Amniotic epithelial cell (primary cell): Measurements from ENCODE around the gene MAPT.
"Not testable (repeated sequence)": the region's sequence is repeated elsewhere in the genome, so short reads cannot be mapped to it uniquely, and the experiment has no call there.

Experiments
- DNase-seq: peaks from one replicate; pipeline ENCODE4 v3.0.0-alpha.2; 2010; ENCODE audit warnings: low read depth

MAPT gene

DNA sequence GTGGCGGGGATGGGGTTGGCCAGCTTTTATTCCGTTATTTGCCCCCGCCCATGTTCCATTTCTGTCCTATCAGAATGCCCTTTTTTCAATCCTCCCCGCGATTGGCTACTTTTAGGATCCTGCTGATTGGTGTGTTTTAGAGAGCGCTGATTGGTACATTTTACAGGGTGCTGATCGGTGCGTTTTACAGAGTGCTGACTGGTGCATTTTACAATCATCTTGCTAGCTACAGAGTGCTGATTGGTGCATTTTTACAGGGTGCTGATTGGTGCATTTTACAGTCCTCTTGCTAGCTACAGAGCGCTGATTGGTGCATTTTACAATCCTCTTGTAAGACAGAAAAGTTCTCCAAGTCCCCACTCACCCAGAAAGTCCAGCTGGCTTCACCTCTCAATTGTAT, 32.2 kb upstream of the MAPT start:
- DNase-seq = not testable (repeated sequence)

DNA sequence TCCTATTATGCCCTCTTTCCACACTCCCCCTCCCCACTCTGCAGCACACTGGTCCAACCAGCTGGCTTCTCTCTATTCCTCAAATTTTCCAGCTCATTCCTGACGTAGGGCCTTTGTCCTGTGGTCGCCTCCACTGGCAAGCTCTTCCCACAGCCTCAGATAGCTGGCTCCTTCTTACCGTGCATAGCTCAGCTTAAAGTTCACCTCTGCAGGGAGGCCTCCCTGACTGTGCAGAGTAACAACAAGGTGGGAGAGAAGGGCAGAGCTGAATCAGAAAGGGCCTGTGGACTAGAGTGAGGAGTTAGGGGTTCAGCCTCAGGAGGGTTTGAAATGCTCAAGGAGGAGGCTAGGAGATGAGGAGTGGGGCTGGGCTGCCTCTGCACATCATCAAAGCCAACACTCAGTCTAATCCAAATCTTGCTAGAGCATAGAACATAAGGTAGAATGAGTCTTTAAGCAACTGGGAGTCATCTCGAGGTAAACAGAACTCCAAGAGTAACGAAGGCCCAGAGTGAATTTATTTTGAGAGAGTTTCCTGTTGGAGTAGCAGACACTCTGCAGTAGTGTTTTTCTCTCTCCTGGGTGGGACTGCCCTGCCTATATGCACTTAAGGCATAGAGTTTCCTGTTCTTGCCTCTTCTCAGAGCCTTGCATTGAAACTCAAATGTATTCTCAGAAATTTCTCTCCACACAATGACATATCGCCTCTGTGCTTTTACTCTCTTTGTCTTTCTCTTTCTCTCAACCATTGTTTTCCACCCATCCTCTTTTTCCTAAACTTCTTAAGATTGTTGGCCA, 30.3 kb upstream of the MAPT start:
- DNase-seq = no peak

DNA sequence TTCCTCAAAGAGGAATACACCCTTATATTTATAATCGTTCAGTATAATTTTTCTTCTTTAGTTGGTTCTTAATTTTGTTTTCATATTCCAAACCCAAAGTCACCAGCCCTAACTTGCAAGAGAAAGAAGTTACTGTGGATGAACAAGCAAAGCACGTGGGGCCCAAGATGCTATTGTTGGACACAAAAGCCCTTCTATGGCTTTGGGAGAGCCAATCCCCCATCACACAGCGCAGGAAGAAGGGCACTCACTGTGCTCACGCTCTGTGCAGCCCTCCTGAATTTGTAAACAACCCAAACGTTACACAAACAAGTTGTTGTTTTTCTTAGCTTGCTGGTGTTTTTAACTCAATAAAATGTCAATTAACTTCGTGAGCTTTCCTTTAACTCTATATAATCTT, 27.2 kb upstream of the MAPT start:
- no peak for DNase-seq

DNA sequence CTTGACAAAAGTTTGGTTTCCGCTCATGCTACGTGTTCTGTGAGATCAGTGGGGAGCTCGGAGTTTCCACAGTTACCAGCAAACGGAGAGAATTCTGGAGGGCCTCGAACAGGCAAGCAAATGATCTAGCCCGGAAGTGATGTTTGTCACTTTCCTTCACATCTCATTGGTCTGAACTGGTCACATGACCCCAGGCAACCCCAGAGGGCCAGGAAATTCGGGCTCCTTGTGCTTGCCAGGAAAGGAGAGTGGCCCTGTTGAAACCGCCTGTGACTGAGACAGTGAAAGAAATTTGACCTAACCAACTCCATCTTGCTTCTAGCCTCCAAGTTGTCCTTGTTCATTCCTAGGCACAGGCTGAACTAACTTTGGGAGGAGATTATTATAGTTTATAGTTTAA, 26.7 kb upstream of the MAPT start:
- no peak for DNase-seq

DNA sequence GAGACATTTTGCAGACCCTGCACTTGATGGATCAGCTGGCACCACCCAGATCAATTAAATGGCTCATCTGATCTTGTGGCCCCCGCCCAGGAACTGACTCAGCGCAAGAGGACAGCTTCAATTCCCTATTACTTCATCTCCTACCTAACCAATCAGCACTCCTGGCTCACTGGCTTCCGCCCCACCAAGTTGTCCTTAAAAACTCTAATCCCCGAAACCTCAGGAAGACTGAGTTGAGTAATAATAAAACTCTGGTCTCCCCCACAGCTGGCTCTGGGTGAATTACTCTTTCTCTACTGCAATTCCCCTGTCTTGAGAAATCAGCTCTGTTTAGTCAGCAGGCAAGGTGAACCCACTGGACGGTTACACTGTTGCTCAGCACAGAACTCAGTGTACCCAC, 26.1 kb upstream of the MAPT start:
- DNase-seq = peak; percentile 72

DNA sequence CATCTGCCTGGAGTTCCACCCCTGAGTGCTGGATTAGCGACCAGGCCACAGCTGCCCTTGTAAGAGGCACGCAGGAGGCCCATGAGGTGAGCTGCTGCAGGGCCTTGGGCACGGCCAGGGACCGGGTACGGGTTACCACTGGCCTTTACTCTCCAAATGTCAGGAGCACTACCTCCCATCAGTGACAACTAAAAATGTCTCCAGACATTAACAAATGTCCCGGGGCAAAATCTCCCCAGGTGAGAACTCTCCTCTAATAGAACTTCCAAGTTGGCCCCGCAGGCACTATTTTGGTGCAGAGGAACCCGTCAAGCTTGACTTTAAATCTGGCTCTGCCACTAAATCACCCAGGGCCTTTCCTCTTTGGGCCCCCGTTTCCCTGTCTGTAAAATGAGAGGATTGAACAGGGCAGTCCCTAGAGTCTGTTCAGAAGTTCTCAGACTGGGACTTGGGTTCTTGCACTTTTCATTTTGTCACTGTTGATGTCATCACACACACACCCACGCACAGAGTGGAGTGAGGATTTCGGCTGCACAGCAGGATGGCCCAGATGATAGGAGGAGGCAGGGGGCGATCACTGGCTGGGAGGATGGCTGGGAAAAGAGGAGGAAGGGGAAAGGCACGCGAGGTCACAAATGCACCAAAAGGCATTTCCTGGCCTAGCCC, 24.5 kb upstream of the MAPT start:
- DNase-seq = no peak

DNA sequence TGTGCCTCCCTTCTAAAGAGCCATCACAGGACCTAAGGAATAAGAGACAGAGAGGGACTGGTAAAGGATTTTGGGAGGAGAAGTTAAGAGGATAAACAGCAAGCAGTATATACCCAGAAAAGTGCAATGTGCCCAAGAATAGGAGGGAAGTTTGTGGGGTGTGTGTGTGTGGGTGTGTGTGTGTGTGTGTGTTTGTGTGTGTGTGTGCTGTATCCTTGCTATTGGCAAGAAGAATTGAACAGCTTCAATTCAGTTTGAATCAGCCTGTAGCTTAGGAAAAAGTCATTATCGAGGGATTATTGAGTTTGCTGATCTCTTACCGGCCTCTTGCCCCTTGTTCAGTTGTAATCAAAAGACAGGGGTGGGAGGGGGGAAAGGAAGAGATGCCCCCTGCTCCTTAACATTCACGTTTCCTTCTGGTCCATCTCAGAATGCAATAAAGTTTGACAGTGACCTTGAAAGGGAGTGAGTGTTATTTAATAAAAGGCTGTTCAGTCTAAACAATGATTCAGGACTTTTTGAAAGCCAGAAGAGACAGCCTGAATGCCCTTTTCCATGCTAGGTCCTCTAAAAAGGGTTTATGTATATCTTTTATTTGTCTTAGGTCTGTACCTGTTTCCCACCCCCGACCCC, 23.9 kb upstream of the MAPT start:
- no peak for DNase-seq

DNA sequence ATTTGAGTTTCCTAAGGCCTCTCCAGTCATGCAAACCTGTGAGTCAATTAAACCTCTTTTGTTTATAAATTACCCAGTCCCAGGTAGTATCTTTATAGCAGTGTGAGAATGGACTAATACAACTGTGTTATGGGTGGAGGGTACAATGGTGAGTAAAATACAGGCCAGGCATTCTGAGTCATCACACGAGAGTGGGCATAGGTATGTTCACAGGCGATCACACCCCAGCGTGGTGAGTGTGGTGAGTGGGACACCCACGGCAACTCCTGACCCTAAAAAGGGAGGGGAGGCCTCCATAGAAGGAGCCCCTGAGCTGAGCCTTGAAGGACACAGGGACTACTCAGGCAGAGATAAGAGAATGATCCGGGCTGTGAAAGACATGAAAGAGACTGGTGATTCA, 22.6 kb upstream of the MAPT start:
- no peak for DNase-seq

DNA sequence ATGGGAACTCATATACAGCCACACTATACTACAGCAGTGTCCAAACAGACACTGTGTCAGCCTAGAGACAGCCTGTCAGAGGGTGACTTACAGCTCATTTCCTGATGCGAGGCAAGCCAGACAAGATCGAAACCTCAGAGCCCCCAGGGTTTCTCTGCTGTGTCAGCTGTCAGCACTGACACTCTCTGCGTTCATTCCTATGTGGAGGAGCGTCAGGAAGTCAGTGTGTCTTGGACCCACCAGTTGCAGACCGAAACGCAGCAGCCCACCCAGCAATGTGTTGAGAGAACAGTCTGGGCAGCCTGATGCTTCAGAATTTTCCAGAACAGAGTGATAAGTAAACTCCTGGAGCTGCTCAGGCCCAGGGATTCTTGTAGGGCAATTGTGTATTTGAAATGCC, 20.6 kb upstream of the MAPT start:
- no peak for DNase-seq

DNA sequence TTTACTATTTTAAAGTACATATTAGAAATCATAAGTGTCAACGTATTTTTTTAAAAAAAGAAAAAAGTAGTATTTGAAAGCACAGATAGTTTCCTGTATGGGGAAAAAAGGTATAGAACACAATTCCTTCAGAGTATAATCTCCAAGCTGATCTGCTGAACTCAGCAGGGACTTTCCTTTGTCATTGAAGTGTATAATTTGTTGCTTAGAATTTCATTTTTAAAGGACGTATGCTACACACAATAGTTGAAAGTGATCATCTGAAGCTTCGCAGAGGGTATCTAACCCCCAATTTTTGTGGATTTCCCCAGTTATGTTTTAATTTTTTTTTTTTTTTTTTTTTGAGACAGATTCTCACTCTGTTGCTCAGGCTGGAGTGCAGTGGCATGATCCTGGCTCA, 20.2 kb upstream of the MAPT start:
- no peak for DNase-seq

DNA sequence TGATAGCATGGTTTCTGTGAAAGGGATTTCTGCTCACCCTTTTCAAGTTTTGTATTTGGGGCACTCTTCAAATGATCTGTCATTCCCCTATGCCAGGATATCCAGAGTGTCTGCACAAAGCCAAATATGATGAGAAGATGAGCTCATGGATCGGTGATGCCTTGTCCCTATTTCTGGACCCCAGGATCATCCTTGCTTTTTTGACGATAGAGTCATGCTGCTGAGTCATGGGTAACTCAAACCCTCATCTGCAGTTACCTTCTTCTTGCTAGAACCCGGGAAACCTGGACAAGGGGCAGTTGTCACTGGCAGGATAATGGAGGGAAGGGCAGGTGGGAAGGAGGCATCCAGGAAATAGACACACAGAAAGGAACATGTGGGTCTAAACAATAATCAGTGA, 17.8 kb upstream of the MAPT start:
- no peak for DNase-seq

DNA sequence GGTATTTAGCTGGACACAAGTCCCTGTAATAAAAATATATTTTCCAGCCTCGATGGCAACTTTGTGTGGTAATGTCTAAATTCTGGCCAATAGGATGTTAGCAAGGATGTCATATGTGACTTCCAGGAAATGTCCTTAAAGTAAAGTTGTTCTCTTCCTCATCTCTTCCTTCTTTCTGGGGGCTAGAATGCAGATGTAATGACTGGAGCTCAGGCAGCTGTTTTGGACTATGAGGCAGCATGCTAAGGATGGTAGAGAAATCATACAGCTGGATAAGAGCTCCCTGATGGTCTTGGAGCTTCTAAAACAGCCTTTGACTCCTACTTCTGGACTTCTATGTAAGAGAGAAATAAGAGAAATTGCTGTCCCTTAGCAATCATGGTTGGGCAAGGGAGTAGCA, 16.9 kb upstream of the MAPT start:
- no peak for DNase-seq

DNA sequence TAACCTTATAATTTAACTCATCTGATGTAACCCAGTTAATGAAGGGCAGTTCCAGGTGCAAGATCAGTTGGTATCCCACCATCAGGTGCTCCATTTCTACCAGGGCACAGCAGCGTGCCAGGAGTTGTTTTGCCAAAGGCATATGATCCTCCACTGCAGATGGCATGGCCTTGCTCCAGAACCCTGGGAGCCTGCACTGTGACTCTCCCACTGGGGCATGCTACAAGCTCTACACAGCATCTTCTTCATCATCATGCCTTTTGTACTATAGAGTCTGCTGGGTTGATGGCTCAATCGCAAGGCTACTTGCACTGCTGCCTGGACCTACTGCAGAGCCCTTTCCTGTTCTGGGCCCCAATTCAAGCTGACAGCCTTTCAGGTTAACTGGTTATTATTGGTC, 11.3 kb upstream of the MAPT start:
- no peak for DNase-seq

DNA sequence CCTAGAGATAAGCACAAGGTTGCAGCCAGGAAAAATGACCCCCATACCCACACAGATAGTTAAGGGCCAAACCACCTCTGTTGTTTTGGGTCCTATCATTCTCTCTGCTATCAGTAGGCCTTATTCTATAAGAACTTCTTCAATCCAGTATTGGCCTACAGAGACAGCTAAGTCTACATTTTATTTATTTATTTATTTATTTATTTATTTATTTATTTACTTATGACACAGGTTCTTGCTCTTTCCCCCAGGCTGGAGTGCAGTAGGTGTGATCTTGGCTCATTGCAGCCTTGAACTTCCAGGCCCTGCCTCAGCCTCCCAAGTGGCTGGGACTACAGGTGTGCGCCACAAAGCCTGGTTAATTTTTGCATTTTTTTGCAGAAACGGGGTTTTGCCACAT, 7.5 kb upstream of the MAPT start:
- DNase-seq = no peak

DNA sequence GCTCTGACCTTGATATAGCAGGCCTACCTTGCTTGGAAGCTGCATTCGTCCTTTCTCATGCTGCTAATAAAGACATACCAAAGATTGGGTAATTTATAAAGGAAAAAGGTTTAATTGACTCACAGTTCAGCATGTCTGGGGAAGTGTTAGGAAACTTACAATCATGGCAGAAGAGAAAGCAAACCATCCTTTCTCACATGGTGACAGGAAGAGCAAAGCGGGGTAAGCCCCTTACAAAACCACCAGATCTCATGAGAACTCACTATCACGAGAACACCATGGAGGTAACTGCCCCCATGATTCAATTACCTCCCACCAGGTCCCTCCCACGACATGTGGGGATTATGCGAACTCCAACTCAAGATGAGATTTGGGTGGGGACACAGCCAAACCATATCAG, 6.0 kb upstream of the MAPT start:
- no peak for DNase-seq

DNA sequence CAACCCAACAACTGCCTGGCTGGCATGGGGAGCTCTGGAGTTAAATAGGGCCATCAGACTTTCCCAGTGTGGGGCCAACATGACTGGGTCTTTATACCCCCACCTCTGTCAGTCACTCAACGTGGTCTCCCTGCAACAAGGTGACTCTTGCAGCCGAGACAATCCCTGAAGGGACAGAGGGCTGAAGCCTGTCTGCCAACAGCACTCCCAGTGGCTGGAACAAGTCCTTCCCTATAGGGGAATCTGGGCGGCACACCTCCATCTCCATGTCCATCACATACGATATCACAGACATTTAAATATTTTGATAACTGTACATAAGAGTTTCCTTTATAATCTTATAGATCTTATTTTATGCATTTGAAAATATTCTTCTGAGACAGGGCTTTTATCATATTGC, 4.8 kb upstream of the MAPT start:
- DNase-seq = no peak

DNA sequence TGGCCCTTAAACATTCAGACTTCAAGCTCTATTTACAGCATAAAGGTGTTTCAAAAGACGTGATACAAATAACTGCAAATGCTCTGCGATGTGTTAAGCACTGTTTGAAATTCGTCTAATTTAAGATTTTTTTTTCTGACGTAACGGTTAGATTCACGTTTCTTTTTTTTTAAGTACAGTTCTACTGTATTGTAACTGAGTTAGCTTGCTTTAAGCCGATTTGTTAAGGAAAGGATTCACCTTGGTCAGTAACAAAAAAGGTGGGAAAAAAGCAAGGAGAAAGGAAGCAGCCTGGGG, 681 bp upstream of the MAPT start:
- DNase-seq = no peak

DNA sequence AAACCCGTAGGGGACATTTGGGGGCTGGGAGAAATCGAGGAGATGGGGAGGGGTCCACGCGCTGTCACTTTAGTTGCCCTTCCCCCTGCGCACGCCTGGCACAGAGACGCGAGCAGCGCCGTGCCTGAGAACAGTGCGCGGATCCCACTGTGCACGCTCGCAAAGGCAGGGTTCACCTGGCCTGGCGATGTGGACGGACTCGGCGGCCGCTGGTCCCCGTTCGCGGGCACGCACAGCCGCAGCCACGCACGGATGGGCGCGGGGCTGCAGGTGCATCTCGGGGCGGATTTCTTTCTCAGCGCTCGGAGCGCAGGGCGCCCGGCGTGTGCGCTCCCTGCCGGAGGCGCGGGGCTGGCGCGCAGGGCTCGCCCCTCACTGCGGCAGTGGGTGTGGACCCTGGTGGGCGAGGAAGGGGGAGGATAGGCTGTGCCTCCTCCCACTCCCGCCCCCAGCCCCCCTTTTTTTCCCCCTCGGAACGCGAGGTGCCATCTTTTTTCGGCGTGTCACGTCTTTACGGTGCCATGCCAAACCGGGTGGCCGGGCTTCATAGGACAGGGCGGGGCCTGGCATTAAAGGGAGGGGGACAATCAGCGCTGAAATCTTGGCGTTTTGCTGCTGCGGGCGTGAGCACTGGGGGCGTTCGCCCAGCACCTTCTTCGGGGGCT, 1.1 kb downstream of the MAPT start:
- no peak for DNase-seq

DNA sequence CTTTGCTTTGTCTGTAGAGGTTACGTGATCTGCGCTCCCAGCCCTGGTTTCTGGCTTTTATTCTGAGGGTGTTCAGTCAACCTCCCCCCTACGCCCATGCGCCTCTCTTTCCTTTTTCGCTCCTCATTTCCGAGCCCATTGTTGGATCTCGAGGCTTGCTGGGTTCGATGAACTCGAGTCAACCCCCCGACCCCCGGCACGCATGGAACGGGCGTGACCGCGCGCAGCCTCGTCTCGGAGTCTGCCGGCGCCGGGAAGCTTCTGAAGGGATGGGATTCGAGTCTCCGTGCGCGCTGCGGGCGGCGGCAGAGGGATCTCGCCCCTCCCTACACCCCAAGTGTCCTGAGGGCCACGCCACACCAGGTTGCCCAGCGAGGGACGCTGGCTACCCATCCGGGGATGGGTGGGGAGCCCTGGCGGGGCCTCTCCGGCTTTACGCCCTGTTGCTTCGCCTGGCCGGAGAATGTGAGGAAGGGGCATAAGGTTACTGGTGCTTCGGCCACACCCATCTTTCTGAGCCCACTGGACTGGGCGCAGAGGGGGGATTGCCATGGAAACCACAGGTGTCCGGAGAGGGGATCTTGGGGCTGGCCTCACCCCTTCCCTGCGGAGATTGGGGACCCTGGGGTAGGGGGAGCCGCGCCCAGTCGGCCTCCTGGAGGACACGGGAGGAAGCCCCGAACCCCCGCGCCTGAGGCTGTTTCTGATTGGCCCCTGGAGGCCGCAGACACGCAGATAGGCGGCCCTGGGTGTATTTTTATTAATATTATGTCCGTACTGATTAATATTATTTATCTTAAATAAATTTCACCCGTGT, 1.8 kb downstream of the MAPT start:
- no peak for DNase-seq

DNA sequence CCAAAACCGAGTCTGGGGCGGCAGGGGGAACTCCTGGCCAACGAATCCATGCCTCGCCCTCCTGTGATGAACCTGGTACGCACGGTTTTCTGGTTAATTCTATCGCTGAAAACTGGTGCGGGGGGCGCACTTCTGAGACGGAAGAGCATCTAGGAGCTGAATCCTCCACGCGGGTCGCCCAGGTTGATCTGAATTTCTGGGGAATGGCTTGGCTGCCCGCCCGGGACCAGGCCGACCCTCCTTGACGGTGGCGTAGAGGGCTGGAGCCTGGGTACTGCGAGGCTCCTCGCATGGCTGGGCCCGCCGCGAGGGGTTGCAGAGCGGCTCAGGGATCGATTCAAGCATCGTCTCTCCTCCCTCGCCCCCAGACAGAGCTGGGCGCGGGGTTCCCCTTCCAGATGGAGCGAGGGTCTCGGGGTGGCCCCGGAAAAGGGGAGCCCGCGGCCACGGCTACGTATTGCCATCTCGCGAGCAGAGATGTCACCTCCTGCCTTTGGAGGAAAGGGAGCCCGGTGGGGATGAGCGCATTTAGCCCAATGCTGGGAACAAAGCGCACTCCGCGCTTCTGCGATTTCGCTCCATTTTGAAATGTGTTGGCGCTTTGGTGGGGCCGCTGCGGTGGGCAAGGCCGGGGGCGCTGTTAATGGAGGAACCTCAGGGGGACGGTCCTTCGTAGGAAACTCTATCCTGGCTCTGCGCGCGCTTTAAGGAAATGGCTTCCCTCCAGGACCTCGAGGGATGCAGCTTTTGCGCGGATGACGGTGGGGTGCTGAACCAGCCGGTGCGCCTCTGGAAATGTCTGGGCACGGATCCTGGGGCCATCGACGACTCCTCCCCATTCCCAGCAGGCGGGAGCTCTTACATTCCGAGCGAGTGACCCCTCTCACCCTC, 2.7 kb downstream of the MAPT start:
- DNase-seq = no peak

DNA sequence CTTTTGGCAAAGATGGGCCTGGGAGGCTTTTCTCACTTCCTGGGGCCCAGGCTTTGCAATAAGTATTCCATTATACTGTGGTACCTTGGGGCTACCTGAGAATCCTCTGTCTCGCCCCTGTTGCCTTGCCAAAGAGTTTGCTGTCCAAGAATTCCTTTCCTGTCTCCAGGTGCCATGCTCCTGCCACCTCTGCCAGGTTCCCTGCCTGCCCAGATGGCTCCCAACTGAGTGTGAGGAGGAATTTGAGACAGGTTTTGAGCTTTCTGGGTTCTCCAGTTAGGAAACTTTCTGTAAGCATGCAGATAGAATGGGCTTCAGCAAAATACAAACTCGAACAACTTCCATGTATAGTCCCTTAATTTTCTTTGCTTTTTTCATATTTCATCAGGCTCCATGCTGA, 5.8 kb downstream of the MAPT start:
- DNase-seq = no peak
